ENCODE data around the gene TNFAIP3.

DNA sequence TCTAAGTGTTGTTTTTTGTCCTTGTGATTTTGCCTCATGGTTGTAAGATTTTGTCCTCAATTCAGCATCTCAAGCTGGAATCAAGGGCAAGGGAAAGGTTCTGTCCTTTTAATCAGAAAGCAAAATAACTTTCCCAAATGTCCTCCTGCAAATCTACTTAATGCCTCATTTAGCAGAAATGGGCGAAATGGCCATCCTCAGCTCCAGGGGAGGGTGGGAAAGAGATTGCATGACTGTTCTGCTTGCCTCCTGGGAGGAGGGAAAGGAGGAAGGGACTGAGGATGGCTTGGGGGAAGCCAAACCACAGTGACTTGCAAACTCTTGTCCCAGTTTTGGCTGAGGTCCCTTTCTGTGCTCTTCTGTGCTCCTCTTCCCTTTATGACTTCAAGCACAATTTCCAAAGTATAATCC is 43.4 kb downstream of the TNFAIP3 start:
- TF ChIP-seq POLR2A (IDR thresholded peaks at IDR 0.05; ENCODE audit: low read depth, low read length): no peak
- no peak for TF ChIP-seq CTCF (IDR thresholded peaks at IDR 0.05; ENCODE audit: extremely low read depth in 1 of 2, insufficient read depth in 1 of 2, low read depth in 1 of 2, low read length in 2 of 2)
- TF ChIP-seq FOS (IDR thresholded peaks at IDR 0.05; ENCODE audit: borderline replicate concordance, insufficient read depth, low read length): no peak
- no peak for TF ChIP-seq MYC (IDR thresholded peaks at IDR 0.05; ENCODE audit: low read depth, low read length)
- TF ChIP-seq MAX (IDR thresholded peaks at IDR 0.05; ENCODE audit: insufficient read depth, insufficient read length): no peak
- TF ChIP-seq POLR2AphosphoS5 (IDR thresholded peaks at IDR 0.05; ENCODE audit: insufficient read depth, low read depth, low read length): no peak
- TF ChIP-seq EZH2 (IDR thresholded peaks at IDR 0.05; ENCODE audit: borderline replicate concordance, low read depth, low read length, severe bottlenecking): no peak
- TF ChIP-seq JUN (IDR thresholded peaks at IDR 0.05; ENCODE audit: borderline replicate concordance, insufficient read depth, insufficient read length, low read depth): no peak
- TF ChIP-seq GATA2 (IDR thresholded peaks at IDR 0.05; ENCODE audit: insufficient read depth, insufficient read length, low read depth, low read length): no peak
